Measurements from ENCODE around the gene CTLA4.

CTLA4 gene

DNA sequence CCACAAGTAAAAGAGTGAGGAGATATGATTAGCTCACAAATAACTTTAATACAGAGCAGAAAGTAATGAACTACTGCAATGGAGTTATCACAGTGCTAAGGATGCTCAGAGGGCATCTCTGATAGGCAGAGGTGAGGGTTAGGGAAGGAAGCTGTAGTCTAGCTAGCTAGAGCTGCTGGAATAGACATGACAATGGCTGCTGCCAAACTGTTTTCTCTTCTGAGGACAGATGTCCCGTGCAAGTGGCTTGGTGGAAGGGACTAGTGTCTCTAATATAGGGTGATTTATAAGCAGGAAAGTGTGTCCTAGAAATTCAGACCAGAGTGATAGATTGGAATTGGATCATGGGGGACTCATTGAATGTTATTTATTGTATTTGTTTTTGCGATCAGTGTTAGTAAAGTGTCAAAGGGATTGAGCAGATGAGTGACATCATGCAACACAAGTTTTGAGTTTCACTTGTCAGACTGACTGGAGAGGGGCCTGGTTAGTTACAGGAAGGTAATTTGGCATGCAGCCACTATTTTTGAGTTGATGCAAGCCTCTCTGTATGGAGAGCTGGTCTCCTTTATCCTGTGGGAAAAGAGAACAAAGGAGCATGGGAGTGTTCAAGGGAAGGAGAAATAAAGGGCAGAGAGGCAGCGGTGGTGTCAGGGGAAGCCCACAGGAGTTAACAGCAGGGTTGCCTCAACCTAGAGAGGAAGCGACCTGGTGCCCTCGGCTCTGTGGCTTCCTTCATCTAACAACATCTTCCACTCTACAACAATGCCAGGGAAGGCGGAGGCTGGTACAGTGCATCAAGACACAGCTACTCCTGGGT, 1.9 kb downstream of the CTLA4 start:
- H4K20me1 ChIP-seq = no peaks in the 10 kb centered on the region
- no peaks in the 10 kb centered on the region for H3K36me3 ChIP-seq
- H3K4me3 ChIP-seq = peak overlapping the region in 2 of 10 experiments; percentile 30 to 33; a peak in 3 of 20 replicates
- H3K27ac ChIP-seq = peak overlapping the region in 2 of 11 experiments; percentile 93 to 96; a peak in 4 of 22 replicates
- no peaks in the 10 kb centered on the region for H3K27me3 ChIP-seq
- no peak for TF ChIP-seq Cebpa-rat (IDR thresholded peaks at IDR 0.05)
- H3K9me3 ChIP-seq (replicated peaks in 1 of 11) = peaks cover 0 to 6% (median 0%) of the 10 kb centered on the region in 11 experiments; a peak in 4 of 22 replicates
- peak overlapping the region in 2 of 11 experiments; percentile 60 to 75; a peak in 2 of 22 replicates for H3K9ac ChIP-seq
- H3K4me2 ChIP-seq = peak overlapping the region in 4 of 11 experiments; percentile 19 to 86 (median 78); a peak in 6 of 22 replicates
- peaks cover 0 to 87% (median 7%) of the 10 kb centered on the region in 10 experiments; a peak in 9 of 20 replicates for H3K4me1 ChIP-seq

DNA sequence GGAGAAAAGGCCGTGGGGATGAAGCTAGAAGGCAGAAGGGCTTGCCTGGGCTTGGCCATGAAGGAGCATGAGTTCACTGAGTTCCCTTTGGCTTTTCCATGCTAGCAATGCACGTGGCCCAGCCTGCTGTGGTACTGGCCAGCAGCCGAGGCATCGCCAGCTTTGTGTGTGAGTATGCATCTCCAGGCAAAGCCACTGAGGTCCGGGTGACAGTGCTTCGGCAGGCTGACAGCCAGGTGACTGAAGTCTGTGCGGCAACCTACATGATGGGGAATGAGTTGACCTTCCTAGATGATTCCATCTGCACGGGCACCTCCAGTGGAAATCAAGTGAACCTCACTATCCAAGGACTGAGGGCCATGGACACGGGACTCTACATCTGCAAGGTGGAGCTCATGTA, 2.9 kb downstream of the CTLA4 start:
- H3K36me3 ChIP-seq = no peaks in the 10 kb centered on the region
- peak overlapping the region in 1 of 10 experiments; percentile 13; a peak in 1 of 20 replicates for H3K4me3 ChIP-seq
- no peaks in the 10 kb centered on the region for H3K27me3 ChIP-seq
- peak overlapping the region in 3 of 11 experiments; percentile 81 to 96 (median 93); a peak in 6 of 22 replicates for H3K27ac ChIP-seq
- peaks cover 0 to 94% (median 7%) of the 10 kb centered on the region in 10 experiments; a peak in 9 of 20 replicates for H3K4me1 ChIP-seq
- TF ChIP-seq Cebpa-rat (IDR thresholded peaks at IDR 0.05) = no peak
- no peaks in the 10 kb centered on the region for H4K20me1 ChIP-seq
- peak overlapping the region in 3 of 11 experiments; percentile 71 to 86 (median 85); a peak in 6 of 22 replicates for H3K4me2 ChIP-seq
- 0 out of 22 replicates have a peak, but pooled peaks cover 0 to 5% (median 0%) of the 10 kb centered on the region in 11 experiments for H3K9me3 ChIP-seq (replicated peaks in 1 of 11)
- H3K9ac ChIP-seq = peak overlapping the region in 2 of 11 experiments; percentile 51 to 75; a peak in 3 of 22 replicates

DNA sequence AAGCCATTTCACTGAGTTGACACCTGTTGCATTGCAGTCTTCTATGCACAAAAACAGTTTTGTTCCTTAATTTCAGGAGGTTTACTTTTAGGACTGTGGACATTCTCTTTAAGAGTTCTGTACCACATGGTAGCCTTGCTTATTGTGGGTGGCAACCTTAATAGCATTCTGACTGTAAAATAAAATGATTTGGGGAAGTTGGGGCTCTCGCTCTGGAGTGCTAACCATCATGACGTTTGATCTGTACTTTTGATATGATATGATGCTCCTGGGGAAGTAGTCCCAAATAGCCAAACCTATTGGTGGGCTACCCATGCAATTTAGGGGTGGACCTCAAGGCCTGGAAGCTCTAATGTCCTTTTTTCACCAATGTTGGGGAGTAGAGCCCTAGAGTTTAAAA, 3.4 kb downstream of the CTLA4 start:
- H3K9ac ChIP-seq = peak overlapping the region in 3 of 11 experiments; percentile 5 to 79 (median 75); a peak in 3 of 22 replicates
- H3K4me3 ChIP-seq = no peak overlapping the region
- H3K4me2 ChIP-seq = peak overlapping the region in 4 of 11 experiments; percentile 28 to 86 (median 78); a peak in 7 of 22 replicates
- H3K27ac ChIP-seq = peak overlapping the region in 4 of 11 experiments; percentile 3 to 96 (median 87); a peak in 6 of 22 replicates
- H3K9me3 ChIP-seq (replicated peaks in 1 of 11) = 0 out of 22 replicates have a peak, but pooled peaks cover 0 to 5% (median 0%) of the 10 kb centered on the region in 11 experiments
- H3K27me3 ChIP-seq = no peaks in the 10 kb centered on the region
- H3K4me1 ChIP-seq = peaks cover 0 to 92% (median 7%) of the 10 kb centered on the region in 10 experiments; a peak in 9 of 20 replicates
- no peak for TF ChIP-seq Cebpa-rat (IDR thresholded peaks at IDR 0.05)
- no peaks in the 10 kb centered on the region for H4K20me1 ChIP-seq
- no peaks in the 10 kb centered on the region for H3K36me3 ChIP-seq

DNA sequence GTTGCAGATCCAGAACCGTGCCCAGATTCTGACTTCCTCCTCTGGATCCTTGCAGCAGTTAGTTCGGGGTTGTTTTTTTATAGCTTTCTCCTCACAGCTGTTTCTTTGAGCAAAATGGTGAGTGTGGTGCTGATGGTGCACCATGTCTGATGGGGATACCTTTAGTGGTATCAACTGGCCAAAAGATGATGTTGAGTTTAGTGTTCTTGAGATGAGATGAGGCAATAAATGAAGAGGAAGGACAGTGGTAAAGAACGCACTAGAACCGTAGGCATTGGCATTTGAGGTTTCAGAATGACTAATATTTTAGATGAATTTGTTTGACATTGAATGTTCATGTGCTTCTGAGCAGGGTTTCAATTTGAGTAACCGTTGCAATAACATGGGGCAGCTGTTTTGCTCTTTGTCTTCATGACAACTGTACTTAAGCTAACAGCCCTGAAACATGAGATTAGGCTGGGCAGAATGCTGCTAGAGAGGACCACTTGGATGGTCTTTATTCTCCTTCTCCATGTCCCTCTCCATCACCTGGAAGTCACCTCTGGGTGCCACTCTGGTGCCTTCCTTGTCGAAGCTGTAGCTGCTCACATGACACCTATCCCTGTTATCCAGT, 3.9 kb downstream of the CTLA4 start:
- Histone ChIP-seq H3K9me3 (replicated peaks in 1 of 11) (0 out of 22 replicates have a peak, but pooled peaks cover 0 to 5% (median 0%) of the 10 kb centered on the region in 11 experiments), H3K4me2 (peak overlapping the region in 5 of 11 experiments; percentile 17 to 86 (median 71); a peak in 10 of 22 replicates), H3K4me1 (peaks cover 0 to 88% (median 7%) of the 10 kb centered on the region in 10 experiments; a peak in 9 of 20 replicates), H3K9ac (peak overlapping the region in 3 of 11 experiments; percentile 59 to 79 (median 75); a peak in 6 of 22 replicates), H3K27me3 (no peaks in the 10 kb centered on the region), H3K27ac (peak overlapping the region in 4 of 11 experiments; percentile 26 to 96 (median 87); a peak in 7 of 22 replicates), H4K20me1 (no peaks in the 10 kb centered on the region), H3K36me3 (no peaks in the 10 kb centered on the region), H3K4me3 (no peak overlapping the region)
- peak in 2 of 11 experiments; percentile 21 to 45; a peak in 1 of 22 replicates for TF ChIP-seq Cebpa-rat (IDR thresholded peaks at IDR 0.05)

DNA sequence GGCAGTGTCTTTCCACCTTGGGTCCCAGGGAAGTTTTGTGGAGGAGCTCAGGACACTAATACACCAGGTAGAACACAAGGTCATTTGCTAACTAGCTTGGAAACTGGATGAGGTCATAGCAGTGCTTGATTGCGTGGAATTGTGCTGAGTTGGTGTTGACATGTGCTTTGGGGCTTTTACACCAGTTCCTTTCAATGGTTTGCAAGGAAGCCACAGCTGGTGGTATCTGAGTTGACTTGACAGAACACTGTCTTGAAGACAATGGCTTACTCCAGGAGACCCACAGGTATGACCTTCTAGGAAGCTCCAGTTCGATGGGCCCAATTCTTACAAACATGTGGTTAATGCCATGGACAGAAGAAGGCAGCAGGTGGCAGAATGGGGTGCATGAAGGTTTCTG, 5.9 kb downstream of the CTLA4 start:
- TF ChIP-seq Cebpa-rat (IDR thresholded peaks at IDR 0.05) = no peak

DNA sequence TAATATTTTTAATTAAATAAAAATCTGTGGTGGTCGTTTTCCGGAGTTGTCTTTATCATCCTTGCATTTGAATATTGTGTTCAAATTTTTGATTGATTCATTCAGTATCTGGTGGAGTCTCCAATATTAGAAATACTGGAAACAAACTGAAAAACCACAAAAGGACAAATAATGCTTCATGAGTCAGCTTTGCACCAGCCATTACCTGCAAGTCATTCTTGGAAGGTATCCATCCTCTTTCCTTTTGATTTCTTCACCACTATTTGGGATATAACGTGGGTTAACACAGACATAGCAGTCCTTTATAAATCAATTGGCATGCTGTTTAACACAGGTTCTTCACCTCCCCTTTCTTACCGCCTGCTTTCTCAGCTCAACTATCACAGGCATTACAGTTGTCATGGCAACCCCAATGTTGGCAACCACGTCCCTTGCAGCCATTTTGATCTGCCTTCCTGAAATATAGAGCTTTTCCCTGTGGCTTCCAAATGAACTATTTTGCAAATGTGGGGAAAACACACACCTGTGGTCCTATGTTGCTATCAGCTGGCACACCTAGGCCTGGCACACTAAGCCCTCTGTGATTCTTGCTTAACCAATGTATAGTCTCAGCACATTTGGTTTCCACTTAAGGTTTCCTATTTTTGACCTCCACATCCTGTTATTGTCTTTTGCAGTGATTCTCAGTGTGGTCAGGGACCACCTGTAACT, 6.5 kb downstream of the CTLA4 start:
- H3K9ac ChIP-seq = no peak overlapping the region
- no peak overlapping the region for H3K4me3 ChIP-seq
- TF ChIP-seq Cebpa-rat (IDR thresholded peaks at IDR 0.05) = no peak
- peaks cover 0 to 81% (median 7%) of the 10 kb centered on the region in 10 experiments; a peak in 9 of 20 replicates for H3K4me1 ChIP-seq
- H3K36me3 ChIP-seq = no peaks in the 10 kb centered on the region
- no peak overlapping the region for H3K27ac ChIP-seq
- 0 out of 22 replicates have a peak, but pooled peaks cover 0 to 5% (median 0%) of the 10 kb centered on the region in 11 experiments for H3K9me3 ChIP-seq (replicated peaks in 1 of 11)
- peak overlapping the region in 6 of 11 experiments; percentile 0 to 53 (median 27); a peak in 10 of 22 replicates for H3K4me2 ChIP-seq
- H3K27me3 ChIP-seq = no peaks in the 10 kb centered on the region
- no peaks in the 10 kb centered on the region for H4K20me1 ChIP-seq

More for the DNA sequence above, 5.9 kb downstream of the CTLA4 start:
- H3K36me3 ChIP-seq = no peaks in the 10 kb centered on the region
- no peaks in the 10 kb centered on the region for H3K27me3 ChIP-seq
- no peak overlapping the region for H3K4me3 ChIP-seq
- peak overlapping the region in 1 of 11 experiments; percentile 17; a peak in 1 of 22 replicates for H3K27ac ChIP-seq
- peaks cover 0 to 83% (median 7%) of the 10 kb centered on the region in 10 experiments; a peak in 9 of 20 replicates for H3K4me1 ChIP-seq
- H3K4me2 ChIP-seq = peak overlapping the region in 2 of 11 experiments; percentile 13 to 53; a peak in 5 of 22 replicates
- no peak overlapping the region for H3K9ac ChIP-seq
- H4K20me1 ChIP-seq = no peaks in the 10 kb centered on the region
- 0 out of 22 replicates have a peak, but pooled peaks cover 0 to 5% (median 0%) of the 10 kb centered on the region in 11 experiments for H3K9me3 ChIP-seq (replicated peaks in 1 of 11)

DNA sequence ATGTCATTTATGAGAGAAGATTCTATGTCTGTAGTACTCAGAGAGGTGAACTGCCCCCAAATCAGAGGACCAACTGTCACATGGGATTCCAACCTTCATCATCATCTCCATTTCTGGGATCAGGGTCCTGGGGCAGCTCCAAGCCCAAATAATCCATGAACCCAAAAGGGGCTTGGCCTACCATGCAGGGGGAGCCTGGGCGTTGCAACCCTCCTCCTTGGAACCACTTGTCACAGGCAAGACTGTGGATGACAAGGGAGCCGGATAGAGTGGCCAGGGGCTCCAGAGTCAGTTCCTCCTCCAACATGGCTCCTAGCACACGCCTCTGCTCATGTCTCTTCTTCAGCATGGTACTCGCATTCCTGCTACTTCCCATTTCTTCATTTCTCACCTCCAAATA, 7.9 kb downstream of the CTLA4 start:
- Histone ChIP-seq H3K4me3 (no peak overlapping the region), H3K9ac (no peak overlapping the region), H3K9me3 (replicated peaks in 1 of 11) (0 out of 22 replicates have a peak, but pooled peaks cover 0 to 3% (median 0%) of the 10 kb centered on the region in 11 experiments), H3K36me3 (no peaks in the 10 kb centered on the region), H3K4me2 (peak overlapping the region in 2 of 11 experiments; percentile 17 to 32; a peak in 1 of 22 replicates), H3K27me3 (no peaks in the 10 kb centered on the region), H3K4me1 (peaks cover 0 to 81% (median 7%) of the 10 kb centered on the region in 10 experiments; a peak in 9 of 20 replicates), H3K27ac (no peak overlapping the region), H4K20me1 (no peaks in the 10 kb centered on the region)
- no peak for TF ChIP-seq Cebpa-rat (IDR thresholded peaks at IDR 0.05)

DNA sequence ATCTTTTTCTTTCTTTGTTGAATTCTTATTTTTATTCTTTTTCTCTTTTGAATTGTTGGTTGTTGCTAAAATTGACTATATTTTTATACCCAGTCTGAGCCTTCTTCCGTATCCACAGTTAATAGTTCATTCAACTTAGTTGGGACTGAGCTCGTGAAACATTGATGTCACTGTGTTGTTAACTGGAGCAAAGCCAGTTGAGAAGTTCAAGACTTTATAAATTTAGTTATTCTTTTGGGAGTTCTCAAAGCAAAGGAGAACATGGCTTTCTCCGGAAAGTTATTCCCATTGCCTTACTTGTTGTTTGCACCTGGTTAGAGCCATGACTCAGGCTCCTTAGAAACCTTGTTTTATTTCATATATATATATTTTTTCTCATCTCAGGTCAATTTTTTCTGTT, 8.8 kb downstream of the CTLA4 start:
- Histone ChIP-seq H3K4me3 (no peak overlapping the region), H3K9ac (no peak overlapping the region), H3K27me3 (no peaks in the 10 kb centered on the region), H3K36me3 (no peaks in the 10 kb centered on the region), H3K4me2 (no peak overlapping the region), H3K27ac (no peak overlapping the region), H4K20me1 (no peaks in the 10 kb centered on the region), H3K9me3 (replicated peaks in 1 of 11) (no peaks in the 10 kb centered on the region), H3K4me1 (peaks cover 0 to 80% (median 5%) of the 10 kb centered on the region in 10 experiments; a peak in 9 of 20 replicates)
- TF ChIP-seq Cebpa-rat (IDR thresholded peaks at IDR 0.05) = no peak
